Measurements from ENCODE around the gene ITGB5.

ITGB5 gene

GRCh38 chr3:124823206-124823605, 64.0 kb downstream of the ITGB5 start:
- peaks cover 10% of the 10 kb centered on the region for H3K36me3 ChIP-seq (ENCODE audit: control insufficient read depth, insufficient read depth, low read length)
- no peak overlapping the region for H2BK120ac ChIP-seq (ENCODE audit: low read depth, low read length)
- peak overlapping the region; percentile 52 for H3K23ac ChIP-seq (ENCODE audit: low read length)
- no peak overlapping the region for H3K4ac ChIP-seq (ENCODE audit: low read depth, low read length)
- H3K79me2 ChIP-seq (ENCODE audit: control insufficient read depth, insufficient read depth, low read length): peaks cover 13% of the 10 kb centered on the region
- no peak overlapping the region for H4K8ac ChIP-seq (ENCODE audit: low read depth, low read length)
- DNase-seq: no peak
- no peak overlapping the region for H4K5ac ChIP-seq (ENCODE audit: low read length)
- H2BK5ac ChIP-seq (ENCODE audit: low read length): no peak overlapping the region
- no peaks in the 10 kb centered on the region for H3K27me3 ChIP-seq (ENCODE audit: insufficient read depth, low read length, poor library complexity)
- no peak overlapping the region for H2AK5ac ChIP-seq (ENCODE audit: low read length)
- no peak overlapping the region for H3K56ac ChIP-seq (ENCODE audit: low read length)
- no peak overlapping the region for H3K27ac ChIP-seq (ENCODE audit: low read depth, low read length)
- peaks cover 22% of the 10 kb centered on the region for H3K79me1 ChIP-seq (ENCODE audit: low read length)
- H3K4me1 ChIP-seq (ENCODE audit: control insufficient read depth, low read depth, low read length): peaks cover 10% of the 10 kb centered on the region
- no peak overlapping the region for H3K4me3 ChIP-seq (ENCODE audit: low read length)
- H3K4me2 ChIP-seq (ENCODE audit: low read length): no peak overlapping the region
- no peak overlapping the region for H3K18ac ChIP-seq (ENCODE audit: low read length)
- WGBS (ENCODE audit: extremely low coverage, insufficient coverage, low lambda C conversion rate): no CpG with 5 or more reads among the region's 1 CpG
- no peak overlapping the region for H2BK15ac ChIP-seq (replicated peaks; ENCODE audit: low read depth)
- H3K9ac ChIP-seq (ENCODE audit: low read length): no peak overlapping the region

- H3K23ac ChIP-seq (ENCODE audit: low read length): no peak overlapping the region
These were observed 65.8 kb downstream of the ITGB5 start for GRCh38 chr3:124821356-124821755.

GRCh38 chr3:124818398-124819091, 68.6 kb downstream of the ITGB5 start:
- Histone ChIP-seq H3K36me3 (ENCODE audit: control insufficient read depth, insufficient read depth, low read length) (peaks cover 25% of the 10 kb centered on the region), H3K27ac (ENCODE audit: low read depth, low read length) (no peak overlapping the region), H3K4me1 (ENCODE audit: control insufficient read depth, low read depth, low read length) (no peaks in the 10 kb centered on the region), H2AK5ac (ENCODE audit: low read length) (no peak overlapping the region), H4K5ac (ENCODE audit: low read length) (no peak overlapping the region), H3K23ac (ENCODE audit: low read length) (no peak overlapping the region), H3K4me3 (ENCODE audit: low read length) (no peak overlapping the region), H3K79me1 (ENCODE audit: low read length) (peaks cover 36% of the 10 kb centered on the region), H4K8ac (ENCODE audit: low read depth, low read length) (no peak overlapping the region), H2BK15ac (replicated peaks; ENCODE audit: low read depth) (no peak overlapping the region), H3K4ac (ENCODE audit: low read depth, low read length) (no peak overlapping the region), H3K56ac (ENCODE audit: low read length) (no peak overlapping the region), H3K4me2 (ENCODE audit: low read length) (no peak overlapping the region), H2BK5ac (ENCODE audit: low read length) (no peak overlapping the region), H3K18ac (ENCODE audit: low read length) (no peak overlapping the region), H3K9ac (ENCODE audit: low read length) (no peak overlapping the region), H2BK120ac (ENCODE audit: low read depth, low read length) (no peak overlapping the region), H3K27me3 (ENCODE audit: insufficient read depth, low read length, poor library complexity) (no peaks in the 10 kb centered on the region), H3K79me2 (ENCODE audit: control insufficient read depth, insufficient read depth, low read length) (peaks cover 10% of the 10 kb centered on the region)
- DNase-seq: no peak
- no CpG with 5 or more reads among the region's 9 CpGs for WGBS (ENCODE audit: extremely low coverage, insufficient coverage, low lambda C conversion rate)

More at GRCh38 chr3:124821356-124821755, 65.8 kb downstream of the ITGB5 start:
- WGBS (ENCODE audit: extremely low coverage, insufficient coverage, low lambda C conversion rate): no CpG with 5 or more reads among the region's 6 CpGs
- no peak overlapping the region for H2BK120ac ChIP-seq (ENCODE audit: low read depth, low read length)
- no peak overlapping the region for H4K8ac ChIP-seq (ENCODE audit: low read depth, low read length)
- no peak overlapping the region for H4K5ac ChIP-seq (ENCODE audit: low read length)
- H3K9ac ChIP-seq (ENCODE audit: low read length): no peak overlapping the region
- no peak overlapping the region for H3K56ac ChIP-seq (ENCODE audit: low read length)
- no peak overlapping the region for H3K27ac ChIP-seq (ENCODE audit: low read depth, low read length)
- H3K79me2 ChIP-seq (ENCODE audit: control insufficient read depth, insufficient read depth, low read length): peaks cover 15% of the 10 kb centered on the region
- H3K4me3 ChIP-seq (ENCODE audit: low read length): no peak overlapping the region
- H2BK15ac ChIP-seq (replicated peaks; ENCODE audit: low read depth): no peak overlapping the region
- no peak overlapping the region for H3K18ac ChIP-seq (ENCODE audit: low read length)
- peaks cover 24% of the 10 kb centered on the region for H3K79me1 ChIP-seq (ENCODE audit: low read length)
- H3K4me2 ChIP-seq (ENCODE audit: low read length): no peak overlapping the region
- no peak for DNase-seq
- H2BK5ac ChIP-seq (ENCODE audit: low read length): no peak overlapping the region
- no peaks in the 10 kb centered on the region for H3K27me3 ChIP-seq (ENCODE audit: insufficient read depth, low read length, poor library complexity)
- H2AK5ac ChIP-seq (ENCODE audit: low read length): no peak overlapping the region
- no peak overlapping the region for H3K4ac ChIP-seq (ENCODE audit: low read depth, low read length)
- H3K36me3 ChIP-seq (ENCODE audit: control insufficient read depth, insufficient read depth, low read length): peaks cover 16% of the 10 kb centered on the region
- peaks cover under 1% of the 10 kb centered on the region for H3K4me1 ChIP-seq (ENCODE audit: control insufficient read depth, low read depth, low read length)

DNA sequence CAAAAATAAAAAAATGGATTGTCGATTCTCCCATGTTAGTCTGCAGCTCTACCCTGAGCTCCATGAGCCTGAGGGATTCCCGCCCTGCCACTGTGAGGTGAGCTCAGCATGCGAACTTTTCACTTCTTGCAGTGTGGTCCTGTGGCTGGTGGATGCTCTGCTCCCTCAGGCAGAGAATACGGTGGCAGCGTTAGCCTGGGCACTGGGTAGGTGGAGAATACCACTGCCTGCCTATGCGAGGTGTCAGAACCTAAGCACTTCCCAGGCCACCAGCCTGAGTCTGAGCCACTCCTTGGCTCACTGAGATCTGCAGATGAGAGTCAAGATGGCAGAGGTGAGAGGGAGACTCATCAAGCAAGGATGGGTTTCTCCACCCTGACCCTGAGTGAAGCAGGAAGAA, 70.1 kb downstream of the ITGB5 start:
- Histone ChIP-seq H2AK5ac (ENCODE audit: low read length) (no peak overlapping the region), H4K8ac (ENCODE audit: low read depth, low read length) (no peak overlapping the region), H3K18ac (ENCODE audit: low read length) (no peak overlapping the region), H3K9ac (ENCODE audit: low read length) (no peak overlapping the region), H2BK5ac (ENCODE audit: low read length) (no peak overlapping the region), H3K4me1 (ENCODE audit: control insufficient read depth, low read depth, low read length) (no peaks in the 10 kb centered on the region), H3K27me3 (ENCODE audit: insufficient read depth, low read length, poor library complexity) (no peaks in the 10 kb centered on the region), H3K36me3 (ENCODE audit: control insufficient read depth, insufficient read depth, low read length) (peaks cover 27% of the 10 kb centered on the region), H3K79me1 (ENCODE audit: low read length) (peaks cover 32% of the 10 kb centered on the region), H3K56ac (ENCODE audit: low read length) (no peak overlapping the region), H4K5ac (ENCODE audit: low read length) (no peak overlapping the region), H3K4me3 (ENCODE audit: low read length) (no peak overlapping the region), H3K23ac (ENCODE audit: low read length) (no peak overlapping the region), H2BK15ac (replicated peaks; ENCODE audit: low read depth) (no peak overlapping the region), H3K4me2 (ENCODE audit: low read length) (no peak overlapping the region), H3K79me2 (ENCODE audit: control insufficient read depth, insufficient read depth, low read length) (peaks cover 2% of the 10 kb centered on the region), H3K27ac (ENCODE audit: low read depth, low read length) (no peak overlapping the region), H3K4ac (ENCODE audit: low read depth, low read length) (no peak overlapping the region), H2BK120ac (ENCODE audit: low read depth, low read length) (no peak overlapping the region)
- DNase-seq: no peak
- no CpG with 5 or more reads among the region's 6 CpGs for WGBS (ENCODE audit: extremely low coverage, insufficient coverage, low lambda C conversion rate)

- Histone ChIP-seq H3K18ac (ENCODE audit: low read length) (no peak overlapping the region), H3K79me1 (ENCODE audit: low read length) (peaks cover 28% of the 10 kb centered on the region), H3K27ac (ENCODE audit: low read depth, low read length) (no peak overlapping the region), H3K36me3 (ENCODE audit: control insufficient read depth, insufficient read depth, low read length) (peaks cover 25% of the 10 kb centered on the region), H3K4me2 (ENCODE audit: low read length) (no peak overlapping the region), H2BK5ac (ENCODE audit: low read length) (no peak overlapping the region), H3K23ac (ENCODE audit: low read length) (no peak overlapping the region), H3K9ac (ENCODE audit: low read length) (no peak overlapping the region), H3K79me2 (ENCODE audit: control insufficient read depth, insufficient read depth, low read length) (peaks cover 2% of the 10 kb centered on the region), H3K4me1 (ENCODE audit: control insufficient read depth, low read depth, low read length) (no peaks in the 10 kb centered on the region), H2AK5ac (ENCODE audit: low read length) (no peak overlapping the region), H3K4me3 (ENCODE audit: low read length) (no peak overlapping the region), H3K4ac (ENCODE audit: low read depth, low read length) (no peak overlapping the region), H3K56ac (ENCODE audit: low read length) (no peak overlapping the region), H2BK120ac (ENCODE audit: low read depth, low read length) (no peak overlapping the region), H4K8ac (ENCODE audit: low read depth, low read length) (no peak overlapping the region), H3K27me3 (ENCODE audit: insufficient read depth, low read length, poor library complexity) (no peaks in the 10 kb centered on the region), H4K5ac (ENCODE audit: low read length) (no peak overlapping the region), H2BK15ac (replicated peaks; ENCODE audit: low read depth) (no peak overlapping the region)
- no CpG with 5 or more reads among the region's 4 CpGs for WGBS (ENCODE audit: extremely low coverage, insufficient coverage, low lambda C conversion rate)
- DNase-seq: no peak
These were observed 71.0 kb downstream of the ITGB5 start for GRCh38 chr3:124816206-124816605.

DNA sequence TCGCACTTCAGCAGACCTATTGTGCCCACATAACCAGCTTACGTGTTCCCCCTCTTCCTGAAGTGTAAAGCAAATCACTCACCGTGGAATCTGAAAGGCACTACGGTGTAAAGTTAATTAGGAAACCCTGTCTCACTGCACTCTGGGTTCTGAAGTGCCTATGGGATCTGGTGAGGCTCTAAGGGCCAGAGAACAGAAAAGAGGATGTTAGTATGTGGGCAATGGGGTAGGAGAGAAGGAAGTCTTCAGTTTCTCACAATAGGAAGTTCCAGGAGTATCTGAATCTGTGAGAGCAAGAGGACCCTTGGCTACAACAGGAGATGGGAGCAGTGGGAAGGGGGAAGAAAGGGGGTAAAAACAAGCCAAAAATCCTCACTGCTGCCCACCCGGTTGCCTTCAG, 71.4 kb downstream of the ITGB5 start:
- H3K27ac ChIP-seq (ENCODE audit: low read depth, low read length): no peak overlapping the region
- no peak overlapping the region for H2BK120ac ChIP-seq (ENCODE audit: low read depth, low read length)
- no peak overlapping the region for H2BK15ac ChIP-seq (replicated peaks; ENCODE audit: low read depth)
- no peak overlapping the region for H3K23ac ChIP-seq (ENCODE audit: low read length)
- no peaks in the 10 kb centered on the region for H3K4me1 ChIP-seq (ENCODE audit: control insufficient read depth, low read depth, low read length)
- H3K56ac ChIP-seq (ENCODE audit: low read length): no peak overlapping the region
- peaks cover 24% of the 10 kb centered on the region for H3K79me1 ChIP-seq (ENCODE audit: low read length)
- no peak overlapping the region for H3K18ac ChIP-seq (ENCODE audit: low read length)
- H3K4ac ChIP-seq (ENCODE audit: low read depth, low read length): no peak overlapping the region
- no peak for DNase-seq
- H3K4me2 ChIP-seq (ENCODE audit: low read length): no peak overlapping the region
- H3K36me3 ChIP-seq (ENCODE audit: control insufficient read depth, insufficient read depth, low read length): peaks cover 23% of the 10 kb centered on the region
- no peak overlapping the region for H2BK5ac ChIP-seq (ENCODE audit: low read length)
- H3K27me3 ChIP-seq (ENCODE audit: insufficient read depth, low read length, poor library complexity): no peaks in the 10 kb centered on the region
- no CpG with 5 or more reads among the region's 5 CpGs for WGBS (ENCODE audit: extremely low coverage, insufficient coverage, low lambda C conversion rate)
- H4K8ac ChIP-seq (ENCODE audit: low read depth, low read length): no peak overlapping the region
- H4K5ac ChIP-seq (ENCODE audit: low read length): no peak overlapping the region
- H2AK5ac ChIP-seq (ENCODE audit: low read length): no peak overlapping the region
- no peak overlapping the region for H3K9ac ChIP-seq (ENCODE audit: low read length)
- H3K79me2 ChIP-seq (ENCODE audit: control insufficient read depth, insufficient read depth, low read length): peaks cover 2% of the 10 kb centered on the region
- H3K4me3 ChIP-seq (ENCODE audit: low read length): no peak overlapping the region

All from mesendoderm (in vitro differentiated cells).